HepG2 (cell line): Measurements from ENCODE around the gene SH3BGRL2. TPM values are rescaled to one million over a fixed set of nuclear protein-coding genes. Genes with fewer than 3 reads are reported as not detected.
"Not testable (repeated sequence)": the region's sequence is repeated elsewhere in the genome, so short reads cannot be mapped to it uniquely, and the experiment has no call there.

Experiments used
- ATAC-seq: fragments of 200-7000 bp; cut with Tn5 transposase; 3 replicates; pipeline ENCODE4 v1.9.1; 2020; ENCODE audit warnings: mild to moderate bottlenecking, moderate library complexity
- BruUV-seq: library from RNA; stranded (reverse); fragments of 400-500 nt; replicated peaks from 2 replicates; lab custom pipeline; 2021; lab: Mats Ljungman, UMichigan
- CTCF ChIA-PET: fragments of 300-600 bp; formaldehyde crosslinking; extraction: SDS; loops from one replicate; lab custom pipeline; 2021; ENCODE audit warnings: low total read pairs, inconsistent platforms, low intra/inter-chr PET ratio; lab: Yijun Ruan, JAX
- POLR2A ChIA-PET: fragments of 350-600 bp; sonication (Branson Sonifier 250); formaldehyde crosslinking; loops from one replicate; lab custom pipeline; 2020; ENCODE audit warnings: antibody characterized with exemption, inconsistent platforms; lab: Yijun Ruan, JAX
- DNase-seq: peaks from one replicate; pipeline ENCODE4 v3.0.0-alpha.2; 2015; ENCODE audit warnings: low spot score
- FAIRE-seq: peaks from 3 replicates; lab custom pipeline; 2011; peaks lifted over from hg19 to GRCh38; lab: Jason Lieb, UNC
- H2AFZ ChIP-seq: one replicate; pipeline ENCODE4 v1.6.1; 2011; ENCODE audit warnings: low read length, inconsistent platforms
- H3K27ac ChIP-seq: fragments of 300-600 bp; 3 replicates; pipeline ENCODE4 v1.8.0; 2011; ENCODE audit warnings: mixed run types, mild to moderate bottlenecking, mixed read lengths, low read length, inconsistent platforms; ENCODE audit not compliant: insufficient read depth; ENCODE audit errors: extremely low read length
- H3K27me3 ChIP-seq, 2 experiments: fragments of 200-600 bp in 1 of 2; 2 replicates in 1 of 2; 3 replicates in 1 of 2; pipeline versions ENCODE4 v1.6.0 to v1.8.0; 2011; ENCODE audit warnings: low read length in 2 of 2, mild to moderate bottlenecking in 2 of 2, moderate library complexity in 2 of 2, inconsistent platforms in 1 of 2; ENCODE audit not compliant: insufficient read depth in 2 of 2, control insufficient read depth in 1 of 2
- H3K36me3 ChIP-seq, 2 experiments: fragments of 200-600 bp in 1 of 2; replicated peaks in 1 of 2; 2 replicates in 1 of 2; 3 replicates in 1 of 2; pipeline versions ENCODE4 v1.5.1 to v1.8.0; 2011; ENCODE audit warnings: low read length in 2 of 2, inconsistent platforms in 1 of 2; ENCODE audit not compliant: insufficient read depth in 2 of 2, control insufficient read depth in 1 of 2
- H3K4me1 ChIP-seq: 2 replicates; pipeline ENCODE4 v1.5.1; 2012; ENCODE audit warnings: low read length, inconsistent platforms; ENCODE audit not compliant: insufficient read depth
- H3K4me2 ChIP-seq: 2 replicates; pipeline ENCODE4 v1.6.0; 2011; ENCODE audit warnings: low read depth, low read length, inconsistent platforms
- H3K4me3 ChIP-seq, 3 experiments: fragments of 200-600 bp in 1 of 3; sonication (generic), shearing (Covaris generic) in 1 of 3; replicated peaks in 1 of 3; 2 replicates each; pipeline ENCODE4 v1.5.1; 2011 to 2016; ENCODE audit warnings: low read length in 3 of 3, inconsistent platforms in 2 of 3, low read depth in 2 of 3, mild to moderate bottlenecking in 2 of 3, control low read depth in 1 of 3, mixed read lengths in 1 of 3; ENCODE audit not compliant: insufficient read depth in 1 of 3
- H3K79me2 ChIP-seq: one replicate; pipeline ENCODE4 v1.6.1; 2011; ENCODE audit warnings: low read length, inconsistent platforms; ENCODE audit not compliant: insufficient read depth
- H3K9ac ChIP-seq: 2 replicates; pipeline ENCODE4 v1.6.0; 2011; ENCODE audit warnings: mild to moderate bottlenecking, low read depth, low read length, inconsistent platforms; ENCODE audit not compliant: insufficient read depth
- H3K9me3 ChIP-seq: 2 replicates; pipeline ENCODE4 v1.5.1; 2012; ENCODE audit warnings: mild to moderate bottlenecking, low read length
- H4K20me1 ChIP-seq: 2 replicates; pipeline ENCODE4 v1.6.0; 2011; ENCODE audit warnings: inconsistent platforms, mild to moderate bottlenecking, low read length, moderate library complexity; ENCODE audit not compliant: insufficient read depth
- SALL1 ChIP-seq: sonication (generic); formaldehyde crosslinking; IDR thresholded peaks from 2 replicates; pipeline ENCODE4 v1.8.0; 2022; ENCODE audit warnings: mild to moderate bottlenecking, missing genetic modification reagents
- SMC3 ChIP-seq: IDR thresholded peaks from 2 replicates; pipeline ENCODE4 v1.6.1; 2011; ENCODE audit warnings: low read length, improper control_type of control experiment
- SP1 ChIP-seq, 2 experiments: fragments of 450-650 bp in 1 of 2; sonication (generic) in 1 of 2; formaldehyde crosslinking in 1 of 2; IDR thresholded peaks; 2 replicates each; pipeline versions ENCODE4 v1.4.0 to v1.6.1; 2016 to 2020; ENCODE audit warnings: missing genetic modification reagents in 1 of 2
- ZBTB37 ChIP-seq: sonication (generic); formaldehyde crosslinking; IDR thresholded peaks from 2 replicates; pipeline ENCODE4 v1.4.0; 2020; ENCODE audit warnings: mild to moderate bottlenecking, missing genetic modification reagents
- ZBTB4 ChIP-seq: sonication (generic); formaldehyde crosslinking; IDR thresholded peaks from 2 replicates; pipeline ENCODE4 v1.4.0; 2020; ENCODE audit warnings: missing genetic modification reagents, mild to moderate bottlenecking, borderline replicate concordance
- ZC3H13 ChIP-seq: sonication (generic); formaldehyde crosslinking; IDR thresholded peaks from 2 replicates; pipeline ENCODE4 v1.8.1; 2023; ENCODE audit warnings: mild to moderate bottlenecking, missing genetic modification reagents, moderate library complexity
- ZFX ChIP-seq: sonication (generic); formaldehyde crosslinking; IDR thresholded peaks from 2 replicates; pipeline ENCODE4 v1.4.0; 2020; ENCODE audit warnings: mild to moderate bottlenecking, low read depth, missing genetic modification reagents, moderate library complexity
- ZNF232 ChIP-seq: sonication (generic); formaldehyde crosslinking; IDR thresholded peaks from 2 replicates; pipeline ENCODE4 v1.4.0; 2020; ENCODE audit warnings: missing genetic modification reagents, borderline replicate concordance
- ZNF282 ChIP-seq: fragments of 450-650 bp; IDR thresholded peaks from 2 replicates; pipeline ENCODE4 v1.6.1; 2018; ENCODE audit not compliant: partially characterized antibody
- ZNF501 ChIP-seq: sonication (generic); formaldehyde crosslinking; IDR thresholded peaks from 2 replicates; pipeline ENCODE4 v1.5.1; 2020; ENCODE audit warnings: mild to moderate bottlenecking, moderate library complexity, missing genetic modification reagents
- ZSCAN31 ChIP-seq: sonication (generic); formaldehyde crosslinking; IDR thresholded peaks from 2 replicates; pipeline ENCODE4 v1.5.0; 2020; ENCODE audit warnings: low read depth, mild to moderate bottlenecking, missing genetic modification reagents
- WGBS: methylation state at CpG from one replicate; pipeline ENCODE4 v1.1.6; 2017; ENCODE audit warnings: low lambda C conversion rate; 5-methylcytosine and 5-hydroxymethylcytosine counted together
- in situ Hi-C: cut with HindIII; loops from 2 replicates; pipeline ENCODE4 v1.10.0; 2017; ENCODE audit warnings: low pct_unique_long_range_greater_than_20kb; ENCODE audit not compliant: extremely low pct_ligation_motif_present
- intact Hi-C: fragments of 100-400 bp; cut with micrococcal nuclease; formaldehyde crosslinking; loops from one replicate; pipeline ENCODE4 v1.10.0; 2022; ENCODE audit not compliant: unreplicated experiment
- polyA plus RNA-seq, 8 experiments: library from polyadenylated mRNA; depleted of rRNA in 3 of 8; stranded (reverse) in 7 of 8; unstranded in 1 of 8; fragments of >200 nt; fragmentation: Illumina TruSeq in 4 of 8; extraction: Trizol in 4 of 8; gene quantifications; 2 replicates each; pipeline versions ENCODE4 v1.2.1 to v1.2.3, GENCODE V29; 2011 to 2016; ENCODE audit warnings: low read depth in 4 of 8, missing spikeins in 1 of 8, mixed read lengths in 1 of 8; ENCODE audit not compliant: insufficient read depth in 1 of 8
- total RNA-seq, 5 experiments: library from RNA; depleted of rRNA; stranded (reverse); fragments of >200 nt; fragmentation: Illumina TruSeq; extraction: Trizol; gene quantifications; 2 replicates each; pipeline ENCODE4 v1.2.3, GENCODE V29; 2016; ENCODE audit warnings: low read depth in 1 of 5
- TF ChIP-seq, protein P1 (sequence below): sonication (generic); IDR thresholded peaks from 2 replicates; pipeline ENCODE4 v1.6.1; 2016; ENCODE audit warnings: low read depth, borderline replicate concordance

The SH3BGRL2 gene
- total and polyA plus RNA-seq, 2 of the 13 experiments (the other 11 are each of a cell fraction or from before 2014, with no cell fraction given) = 10.9 to 28.8 TPM

- TF ChIP-seq ZSCAN31 (peak; percentile 33; the same call in 1 of the 2 replicates), SP1 (CRISPR knock-in tag; IDR thresholded peaks at IDR 0.05) (0 out of 2 replicates have a peak, but pooled peaks have one; percentile 8), ZBTB4 (CRISPR knock-in tag) (peak; percentile 48; the same call in 1 of the 2 replicates), SALL1 (CRISPR knock-in tag) (peak; percentile 73), ZFX (peak; percentile 71; the same call in 1 of the 2 replicates), ZNF501 (CRISPR knock-in tag) (0 out of 2 replicates have a peak, but pooled peaks have one; percentile 18)
- not testable (repeated sequence) for TF ChIP-seq SP1 (IDR thresholded peaks at IDR 0.05)
These were observed 32.5 kb downstream of the SH3BGRL2 start (continued) for GRCh38 chr6:79663655-79664054.

DNA sequence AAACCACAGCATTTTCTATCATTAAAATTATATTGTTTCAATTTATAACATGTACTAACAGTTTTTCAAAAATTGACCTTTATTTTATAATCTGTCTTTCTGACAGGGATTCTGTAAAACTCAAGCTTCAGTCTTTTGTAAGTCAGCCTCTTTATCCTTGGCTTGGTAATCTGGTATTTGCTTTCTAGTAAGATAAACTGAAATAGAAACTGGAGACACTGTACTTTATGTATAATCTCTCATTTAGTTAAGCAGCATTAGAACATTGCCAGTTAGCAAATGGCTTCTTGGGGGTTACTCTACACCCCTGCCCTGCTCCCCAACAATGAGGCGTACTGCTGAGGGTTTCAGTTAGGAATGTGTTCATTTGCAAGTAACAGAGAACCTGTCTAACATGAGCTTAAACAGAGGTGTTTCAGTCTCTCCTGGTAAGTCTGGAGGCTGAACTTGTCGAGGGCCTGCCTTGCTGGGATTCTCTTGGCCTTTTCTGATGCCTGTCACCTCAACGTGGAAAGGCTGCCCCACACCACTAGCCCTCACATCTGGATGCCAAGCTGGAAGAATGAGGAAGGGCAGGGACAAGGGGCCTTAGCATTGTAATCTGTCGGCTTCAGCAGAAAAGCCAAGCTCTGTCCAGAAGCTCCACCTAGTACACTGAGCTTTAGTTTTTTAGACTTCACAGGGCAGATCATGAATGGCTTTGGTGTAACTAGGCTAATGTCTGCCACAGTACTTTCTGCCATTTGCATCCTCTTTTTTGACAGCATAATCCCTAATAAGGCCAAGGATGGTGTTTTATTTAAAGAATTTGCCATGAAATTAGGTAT lies 34.8 kb downstream of the SH3BGRL2 start:
- CTCF ChIA-PET = no interaction called here
- H3K27me3 ChIP-seq = no peaks in the 10 kb centered on the region
- FAIRE-seq (no peak), DNase-seq (no peak), ATAC-seq (no peak)
- no peak overlapping the region for H3K9ac ChIP-seq
- H3K79me2 ChIP-seq = peaks cover 12% of the 10 kb centered on the region
- H3K9me3 ChIP-seq = no peaks in the 10 kb centered on the region
- TF ChIP-seq, protein P1, sequence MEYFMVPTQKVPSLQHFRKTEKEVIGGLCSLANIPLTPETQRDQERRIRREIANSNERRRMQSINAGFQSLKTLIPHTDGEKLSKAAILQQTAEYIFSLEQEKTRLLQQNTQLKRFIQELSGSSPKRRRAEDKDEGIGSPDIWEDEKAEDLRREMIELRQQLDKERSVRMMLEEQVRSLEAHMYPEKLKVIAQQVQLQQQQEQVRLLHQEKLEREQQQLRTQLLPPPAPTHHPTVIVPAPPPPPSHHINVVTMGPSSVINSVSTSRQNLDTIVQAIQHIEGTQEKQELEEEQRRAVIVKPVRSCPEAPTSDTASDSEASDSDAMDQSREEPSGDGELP = no peak
- TF ChIP-seq ZNF232 (CRISPR knock-in tag) (no peak), ZNF282 (no peak), ZBTB37 (CRISPR knock-in tag) (no peak), ZC3H13 (CRISPR knock-in tag) (no peak), SMC3 (no peak)
- peaks cover 58% of the 10 kb centered on the region for H3K4me1 ChIP-seq
- BruUV-seq = no TSS peak
- H4K20me1 ChIP-seq = no peaks in the 10 kb centered on the region
- WGBS = 100% methylated on average over 4 of the region's 4 CpGs
- no peak overlapping the region for H3K4me3 ChIP-seq
- no peak overlapping the region for H2AFZ ChIP-seq
- no peak overlapping the region for H3K4me2 ChIP-seq
- intact Hi-C loops (no loop called here), in situ Hi-C loops (no loop called here)
- H3K36me3 ChIP-seq = no peaks in the 10 kb centered on the region; a peak in 1 of 5 replicates
- POLR2A ChIA-PET = no interaction called here
- no peak overlapping the region for H3K27ac ChIP-seq
